SK-N-SH treated with all-trans-retinoic acid at 6 μM for 48 hours (cell line): ENCODE results near the gene PURA.

ENCODE experiments used
- ATAC-seq: fragments of 200-7000 bp; cut with Tn5 transposase; 3 replicates; pipeline ENCODE4 v1.9.1; 2020; ENCODE audit warnings: mild to moderate bottlenecking, moderate library complexity
- ARNTL ChIP-seq: fragments of 450-650 bp; formaldehyde crosslinking; IDR thresholded peaks from 2 replicates; pipeline ENCODE4 v1.5.0; 2020; ENCODE audit warnings: low read depth, mild to moderate bottlenecking, moderate library complexity, borderline replicate concordance
- BACH2 ChIP-seq: fragments of 250-450 bp; sonication (Bioruptor Pico); IDR thresholded peaks from 2 replicates; pipeline ENCODE4 v1.9.0; 2021; ENCODE audit warnings: mild to moderate bottlenecking, borderline replicate concordance
- CSDC2 ChIP-seq: fragments of 250-450 bp; sonication (Bioruptor Pico); IDR thresholded peaks from 2 replicates; pipeline ENCODE4 v1.5.0; 2020; ENCODE audit warnings: mild to moderate bottlenecking, moderate library complexity
- ESRRG ChIP-seq: fragments of 250-450 bp; sonication (Bioruptor Pico); IDR thresholded peaks from 2 replicates; pipeline ENCODE4 v1.6.1; 2021; ENCODE audit warnings: mild to moderate bottlenecking
- GLIS3 ChIP-seq: fragments of 250-450 bp; sonication (Bioruptor Pico); IDR thresholded peaks from 2 replicates; pipeline ENCODE4 v1.5.0; 2020; ENCODE audit warnings: mild to moderate bottlenecking, moderate library complexity
- ISL1 ChIP-seq: fragments of 250-450 bp; sonication (Bioruptor Pico); IDR thresholded peaks from 2 replicates; pipeline ENCODE4 v2.1.2; 2022; ENCODE audit warnings: mild to moderate bottlenecking, moderate library complexity
- OSR1 ChIP-seq: fragments of 250-450 bp; sonication (Bioruptor Pico); IDR thresholded peaks from 2 replicates; pipeline ENCODE4 v1.8.0; 2022; ENCODE audit warnings: moderate library complexity, mild to moderate bottlenecking, inconsistent platforms
- RARB ChIP-seq: fragments of 250-450 bp; sonication (Bioruptor Pico); IDR thresholded peaks from 2 replicates; pipeline ENCODE4 v1.8.0; 2021; ENCODE audit warnings: mild to moderate bottlenecking, moderate library complexity
- SNAI2 ChIP-seq: fragments of 250-450 bp; sonication (Bioruptor Pico); IDR thresholded peaks from 2 replicates; pipeline ENCODE4 v1.5.0; 2020; ENCODE audit warnings: mild to moderate bottlenecking, moderate library complexity
- TCF4 ChIP-seq: fragments of 250-450 bp; sonication (Bioruptor Pico); IDR thresholded peaks from 2 replicates; pipeline ENCODE4 v1.8.0; 2021; ENCODE audit warnings: mild to moderate bottlenecking, moderate library complexity, borderline replicate concordance
- TOX ChIP-seq: fragments of 250-450 bp; sonication (Bioruptor Pico); IDR thresholded peaks from 2 replicates; pipeline ENCODE4 v1.8.0; 2021; ENCODE audit warnings: mild to moderate bottlenecking, moderate library complexity, borderline replicate concordance
- ZC3H10 ChIP-seq: fragments of 250-450 bp; sonication (Bioruptor Pico); IDR thresholded peaks from 2 replicates; pipeline ENCODE4 v1.5.1; 2021; ENCODE audit warnings: mild to moderate bottlenecking, moderate library complexity
- ZFP3 ChIP-seq: fragments of 250-450 bp; sonication (Bioruptor Pico); IDR thresholded peaks from 2 replicates; pipeline ENCODE4 v1.5.0; 2020; ENCODE audit warnings: mild to moderate bottlenecking, moderate library complexity
- ZFP30 ChIP-seq: fragments of 450-650 bp; formaldehyde crosslinking; IDR thresholded peaks from 2 replicates; pipeline ENCODE4 v1.5.0; 2022; ENCODE audit warnings: mild to moderate bottlenecking, moderate library complexity
- ZNF565 ChIP-seq: fragments of 450-650 bp; formaldehyde crosslinking; conservative IDR thresholded peaks from 2 replicates; pipeline ENCODE4 v1.5.0; 2020; ENCODE audit warnings: low read depth, mild to moderate bottlenecking, moderate library complexity
- ZNF70 ChIP-seq: fragments of 450-650 bp; formaldehyde crosslinking; IDR thresholded peaks from 2 replicates; pipeline ENCODE4 v1.5.0; 2020; ENCODE audit warnings: mild to moderate bottlenecking, moderate library complexity
- ZNF8 ChIP-seq: fragments of 450-650 bp; formaldehyde crosslinking; IDR thresholded peaks from 2 replicates; pipeline ENCODE4 v1.5.0; 2020; ENCODE audit warnings: mild to moderate bottlenecking, moderate library complexity
- TF ChIP-seq, protein P1 (sequence below): fragments of 250-450 bp; sonication (Bioruptor Pico); IDR thresholded peaks from 2 replicates; pipeline ENCODE4 v1.5.1; 2021; ENCODE audit warnings: mild to moderate bottlenecking, moderate library complexity
- TF ChIP-seq, protein P2 (sequence below): fragments of 250-450 bp; sonication (Bioruptor Pico); IDR thresholded peaks from 2 replicates; pipeline ENCODE4 v1.8.0; 2020; ENCODE audit warnings: mild to moderate bottlenecking, moderate library complexity, borderline replicate concordance
- TF ChIP-seq, protein P3 (sequence below): fragments of 250-450 bp; sonication (Bioruptor Pico); IDR thresholded peaks from 2 replicates; pipeline ENCODE4 v1.5.1; 2020; ENCODE audit warnings: low read depth, mild to moderate bottlenecking, moderate library complexity
- TF ChIP-seq, protein P4 (sequence below): fragments of 250-450 bp; sonication (Bioruptor Pico); IDR thresholded peaks from 2 replicates; pipeline ENCODE4 v1.8.0; 2021; ENCODE audit warnings: low read depth, mild to moderate bottlenecking, moderate library complexity, borderline replicate concordance

PURA gene

DNA sequence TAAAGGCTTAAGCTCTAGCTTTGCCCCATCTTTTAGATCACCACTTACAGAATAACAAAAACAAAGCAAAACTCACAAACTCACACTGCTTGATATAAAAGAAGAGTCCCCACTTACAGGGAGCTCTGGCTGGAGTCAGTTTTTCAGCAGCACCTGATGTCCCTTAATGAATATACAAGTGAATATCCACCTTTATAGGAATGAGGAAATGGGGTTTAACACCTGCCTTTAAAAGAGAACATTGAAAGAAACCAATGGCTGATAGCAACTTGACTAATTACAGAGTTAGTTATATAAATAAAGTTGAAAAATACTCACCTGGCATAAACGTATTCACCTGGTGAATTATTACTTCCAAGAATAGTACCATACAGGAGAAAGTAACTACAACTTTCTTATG lies 20.7 kb upstream of the PURA start:
- TF ChIP-seq ZNF565 (CRISPR knock-in tag) (no peak), TOX (CRISPR knock-in tag) (no peak), ESRRG (no peak), ISL1 (CRISPR knock-in tag) (no peak), ZFP3 (no peak), GLIS3 (CRISPR knock-in tag) (no peak), CSDC2 (no peak), OSR1 (CRISPR knock-in tag) (no peak), ZNF8 (CRISPR knock-in tag) (no peak), SNAI2 (CRISPR knock-in tag) (no peak), ZC3H10 (CRISPR knock-in tag) (no peak), TCF4 (CRISPR knock-in tag) (no peak), BACH2 (CRISPR knock-in tag) (no peak), ZFP30 (CRISPR knock-in tag) (no peak), ZNF70 (CRISPR knock-in tag) (no peak)
- TF ChIP-seq, protein P1, sequence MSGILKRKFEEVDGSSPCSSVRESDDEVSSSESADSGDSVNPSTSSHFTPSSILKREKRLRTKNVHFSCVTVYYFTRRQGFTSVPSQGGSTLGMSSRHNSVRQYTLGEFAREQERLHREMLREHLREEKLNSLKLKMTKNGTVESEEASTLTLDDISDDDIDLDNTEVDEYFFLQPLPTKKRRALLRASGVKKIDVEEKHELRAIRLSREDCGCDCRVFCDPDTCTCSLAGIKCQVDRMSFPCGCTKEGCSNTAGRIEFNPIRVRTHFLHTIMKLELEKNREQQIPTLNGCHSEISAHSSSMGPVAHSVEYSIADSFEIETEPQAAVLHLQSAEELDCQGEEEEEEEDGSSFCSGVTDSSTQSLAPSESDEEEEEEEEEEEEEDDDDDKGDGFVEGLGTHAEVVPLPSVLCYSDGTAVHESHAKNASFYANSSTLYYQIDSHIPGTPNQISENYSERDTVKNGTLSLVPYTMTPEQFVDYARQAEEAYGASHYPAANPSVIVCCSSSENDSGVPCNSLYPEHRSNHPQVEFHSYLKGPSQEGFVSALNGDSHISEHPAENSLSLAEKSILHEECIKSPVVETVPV, result no peak
- TF ChIP-seq, protein P2, sequence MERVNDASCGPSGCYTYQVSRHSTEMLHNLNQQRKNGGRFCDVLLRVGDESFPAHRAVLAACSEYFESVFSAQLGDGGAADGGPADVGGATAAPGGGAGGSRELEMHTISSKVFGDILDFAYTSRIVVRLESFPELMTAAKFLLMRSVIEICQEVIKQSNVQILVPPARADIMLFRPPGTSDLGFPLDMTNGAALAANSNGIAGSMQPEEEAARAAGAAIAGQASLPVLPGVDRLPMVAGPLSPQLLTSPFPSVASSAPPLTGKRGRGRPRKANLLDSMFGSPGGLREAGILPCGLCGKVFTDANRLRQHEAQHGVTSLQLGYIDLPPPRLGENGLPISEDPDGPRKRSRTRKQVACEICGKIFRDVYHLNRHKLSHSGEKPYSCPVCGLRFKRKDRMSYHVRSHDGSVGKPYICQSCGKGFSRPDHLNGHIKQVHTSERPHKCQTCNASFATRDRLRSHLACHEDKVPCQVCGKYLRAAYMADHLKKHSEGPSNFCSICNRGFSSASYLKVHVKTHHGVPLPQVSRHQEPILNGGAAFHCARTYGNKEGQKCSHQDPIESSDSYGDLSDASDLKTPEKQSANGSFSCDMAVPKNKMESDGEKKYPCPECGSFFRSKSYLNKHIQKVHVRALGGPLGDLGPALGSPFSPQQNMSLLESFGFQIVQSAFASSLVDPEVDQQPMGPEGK (CRISPR knock-in tag), result no peak
- TF ChIP-seq, protein P3, sequence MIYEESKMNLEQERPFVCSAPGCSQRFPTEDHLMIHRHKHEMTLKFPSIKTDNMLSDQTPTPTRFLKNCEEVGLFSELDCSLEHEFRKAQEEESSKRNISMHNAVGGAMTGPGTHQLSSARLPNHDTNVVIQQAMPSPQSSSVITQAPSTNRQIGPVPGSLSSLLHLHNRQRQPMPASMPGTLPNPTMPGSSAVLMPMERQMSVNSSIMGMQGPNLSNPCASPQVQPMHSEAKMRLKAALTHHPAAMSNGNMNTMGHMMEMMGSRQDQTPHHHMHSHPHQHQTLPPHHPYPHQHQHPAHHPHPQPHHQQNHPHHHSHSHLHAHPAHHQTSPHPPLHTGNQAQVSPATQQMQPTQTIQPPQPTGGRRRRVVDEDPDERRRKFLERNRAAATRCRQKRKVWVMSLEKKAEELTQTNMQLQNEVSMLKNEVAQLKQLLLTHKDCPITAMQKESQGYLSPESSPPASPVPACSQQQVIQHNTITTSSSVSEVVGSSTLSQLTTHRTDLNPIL (CRISPR knock-in tag), result no peak
- TF ChIP-seq, all 23 proteins: peak for 0
- no peak for ATAC-seq

DNA sequence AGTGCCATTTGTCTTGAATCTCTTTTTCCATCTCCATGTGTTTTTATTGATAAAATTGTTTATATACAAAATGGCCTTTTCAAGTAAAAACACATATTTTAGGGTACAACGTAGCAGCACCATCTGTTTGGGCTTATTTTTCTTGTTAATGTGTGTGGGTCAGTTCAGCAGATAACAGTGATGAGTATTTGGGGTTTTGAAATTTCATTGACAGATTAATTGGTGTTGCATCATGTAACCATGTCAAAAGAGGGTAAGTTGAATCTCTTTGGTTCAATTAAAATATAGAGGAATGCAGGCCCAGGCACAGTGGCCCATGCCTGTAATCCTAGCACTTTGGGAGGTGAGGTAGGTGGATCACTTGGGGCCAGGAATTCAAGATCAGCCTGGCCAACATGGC lies 20.0 kb upstream of the PURA start:
- TF ChIP-seq, protein P1, result no peak
- TF ChIP-seq, protein P3 (CRISPR knock-in tag), result no peak
- TF ChIP-seq GLIS3 (CRISPR knock-in tag) (no peak), ISL1 (CRISPR knock-in tag) (no peak)
- TF ChIP-seq, protein P4, sequence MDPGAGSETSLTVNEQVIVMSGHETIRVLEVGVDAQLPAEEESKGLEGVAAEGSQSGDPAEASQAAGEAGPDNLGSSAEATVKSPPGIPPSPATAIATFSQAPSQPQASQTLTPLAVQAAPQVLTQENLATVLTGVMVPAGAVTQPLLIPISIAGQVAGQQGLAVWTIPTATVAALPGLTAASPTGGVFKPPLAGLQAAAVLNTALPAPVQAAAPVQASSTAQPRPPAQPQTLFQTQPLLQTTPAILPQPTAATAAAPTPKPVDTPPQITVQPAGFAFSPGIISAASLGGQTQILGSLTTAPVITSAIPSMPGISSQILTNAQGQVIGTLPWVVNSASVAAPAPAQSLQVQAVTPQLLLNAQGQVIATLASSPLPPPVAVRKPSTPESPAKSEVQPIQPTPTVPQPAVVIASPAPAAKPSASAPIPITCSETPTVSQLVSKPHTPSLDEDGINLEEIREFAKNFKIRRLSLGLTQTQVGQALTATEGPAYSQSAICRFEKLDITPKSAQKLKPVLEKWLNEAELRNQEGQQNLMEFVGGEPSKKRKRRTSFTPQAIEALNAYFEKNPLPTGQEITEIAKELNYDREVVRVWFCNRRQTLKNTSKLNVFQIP (CRISPR knock-in tag), result no peak
- no peak for ATAC-seq

DNA sequence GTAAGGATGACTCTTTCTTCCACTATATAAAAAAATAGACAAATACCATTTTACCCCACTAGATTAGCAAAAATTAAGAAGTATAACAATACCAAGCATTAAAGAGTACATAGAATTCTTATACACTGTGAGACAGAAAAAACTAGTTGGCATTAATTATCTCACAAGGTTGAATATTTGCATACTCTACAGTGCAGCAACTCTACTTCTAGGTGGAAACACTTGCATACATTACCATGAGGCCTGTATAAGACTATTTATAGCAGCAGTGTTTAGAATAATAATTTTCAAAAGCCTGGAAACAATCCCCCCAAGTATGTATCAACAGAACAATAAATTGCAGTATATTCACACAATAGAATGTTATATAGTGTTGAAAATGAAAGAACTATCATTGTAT lies 19.0 kb upstream of the PURA start:
- no peak for ATAC-seq
- TF ChIP-seq ARNTL (CRISPR knock-in tag) (no peak), RARB (no peak), GLIS3 (CRISPR knock-in tag) (no peak), ISL1 (CRISPR knock-in tag) (no peak), ZNF70 (CRISPR knock-in tag) (no peak), ZFP3 (no peak), BACH2 (CRISPR knock-in tag) (no peak), TCF4 (CRISPR knock-in tag) (no peak), ZNF565 (CRISPR knock-in tag) (no peak)
- TF ChIP-seq, protein P3 (CRISPR knock-in tag), result no peak
- TF ChIP-seq, protein P1, result no peak
